K562 (cell line): ENCODE measurements around the gene KLHL14. TPM values are rescaled to one million over a fixed set of nuclear protein-coding genes. Genes with fewer than 3 reads are reported as not detected.

Experiments
- ATAC-seq: fragments of 200-7000 bp; cut with Tn5 transposase; 3 replicates; pipeline ENCODE4 v1.9.1; 2020; ENCODE audit warnings: moderate library complexity
- BruUV-seq: library from RNA; stranded (reverse); fragments of 400-500 nt; replicated peaks from 2 replicates; lab custom pipeline; 2021; lab: Mats Ljungman, UMichigan
- CTCF ChIA-PET: fragments of 300-600 bp; formaldehyde crosslinking; extraction: SDS; loops from one replicate; lab custom pipeline; 2021; ENCODE audit warnings: low intra/inter-chr PET ratio; lab: Yijun Ruan, JAX
- POLR2A ChIA-PET: fragments of 300-600, 350-650 bp; sonication (Branson Sonifier 250); formaldehyde crosslinking; extraction: SDS; loops from one replicate; lab custom pipeline; 2021; ENCODE audit warnings: antibody characterized with exemption, inconsistent platforms; lab: Yijun Ruan, JAX
- DNase-seq, 4 experiments: peaks; one replicate each; pipeline versions ENCODE4 v3.0.0 to v3.0.0-alpha.2; 2011 to 2018; ENCODE audit warnings: low spot score in 3 of 4, mixed read lengths in 3 of 4; ENCODE audit errors: extremely low read depth in 1 of 4
- FAIRE-seq: peaks from 2 replicates; lab custom pipeline; 2011; peaks lifted over from hg19 to GRCh38; lab: Jason Lieb, UNC
- H2AFZ ChIP-seq: 2 replicates; pipeline ENCODE4 v1.6.0; 2011; ENCODE audit warnings: low read depth, low read length, control low read depth, inconsistent platforms
- H3K27ac ChIP-seq: fragments of 200-600 bp; 3 replicates; pipeline ENCODE4 v1.8.0; 2011; ENCODE audit warnings: low read depth, mild to moderate bottlenecking, control low read depth, inconsistent platforms, low read length, moderate library complexity, mixed read lengths; ENCODE audit errors: extremely low read depth
- H3K27me3 ChIP-seq, 2 experiments: fragments of 300-600 bp in 1 of 2; 2 replicates in 1 of 2; 3 replicates in 1 of 2; pipeline versions ENCODE4 v1.6.0 to v1.8.0; 2011; ENCODE audit warnings: inconsistent platforms in 2 of 2, low read length in 2 of 2, mild to moderate bottlenecking in 1 of 2, mixed read lengths in 1 of 2, moderate library complexity in 1 of 2; ENCODE audit not compliant: control insufficient read depth in 2 of 2, insufficient read depth in 2 of 2
- H3K36me3 ChIP-seq: fragments of 300-600 bp; 3 replicates; pipeline ENCODE4 v1.8.0; 2011; ENCODE audit warnings: mild to moderate bottlenecking, low read length, inconsistent platforms; ENCODE audit not compliant: control insufficient read depth, insufficient read depth
- H3K4me1 ChIP-seq, 2 experiments: fragments of 200-600 bp in 1 of 2; replicated peaks in 1 of 2; 2 replicates in 1 of 2; 3 replicates in 1 of 2; pipeline versions ENCODE4 v1.5.1 to v1.8.0; 2011; ENCODE audit warnings: inconsistent platforms in 2 of 2, low read length in 2 of 2, mild to moderate bottlenecking in 1 of 2, mixed read lengths in 1 of 2, moderate library complexity in 1 of 2; ENCODE audit not compliant: control insufficient read depth in 2 of 2, insufficient read depth in 2 of 2
- H3K4me2 ChIP-seq: 2 replicates; pipeline ENCODE4 v1.6.1; 2011; ENCODE audit warnings: low read length, control low read depth, inconsistent platforms, mixed read lengths; ENCODE audit not compliant: insufficient read depth
- H3K4me3 ChIP-seq: fragments of 200-600 bp; sonication (generic), shearing (Covaris generic); 2 replicates; pipeline ENCODE4 v1.5.1; 2016; ENCODE audit warnings: control low read depth, inconsistent platforms
- H3K79me2 ChIP-seq: fragments of 200-600 bp; 3 replicates; pipeline ENCODE4 v1.8.0; 2011; ENCODE audit warnings: low read length, inconsistent platforms; ENCODE audit not compliant: control insufficient read depth, insufficient read depth
- H3K9ac ChIP-seq, 2 experiments: 2 replicates each; pipeline versions ENCODE4 v1.6.0 to v1.6.1; 2011; ENCODE audit warnings: low read depth in 2 of 2, low read length in 2 of 2, control low read depth in 1 of 2, inconsistent platforms in 1 of 2, mild to moderate bottlenecking in 1 of 2, mixed read lengths in 1 of 2; ENCODE audit not compliant: insufficient read depth in 1 of 2
- H3K9me1 ChIP-seq: one replicate; pipeline ENCODE4 v1.6.0; 2011; ENCODE audit warnings: inconsistent platforms, mild to moderate bottlenecking, low read length, moderate library complexity; ENCODE audit not compliant: control insufficient read depth, insufficient read depth
- H3K9me3 ChIP-seq: replicated peaks from 2 replicates; pipeline ENCODE4 v1.5.1; 2011; ENCODE audit warnings: low read depth, low read length, inconsistent platforms; ENCODE audit not compliant: control insufficient read depth, insufficient read depth
- H4K20me1 ChIP-seq: replicated peaks from 2 replicates; pipeline ENCODE4 v1.6.1; 2011; ENCODE audit warnings: low read length, inconsistent platforms, mixed read lengths; ENCODE audit not compliant: control insufficient read depth, insufficient read depth
- DNMT1 ChIP-seq: fragments of 450-650 bp; IDR thresholded peaks from 2 replicates; pipeline ENCODE4 v1.6.1; 2016; ENCODE audit warnings: antibody characterized with exemption, mild to moderate bottlenecking
- ETV1 ChIP-seq: fragments of 450-650 bp; conservative IDR thresholded peaks from 2 replicates; pipeline ENCODE4 v1.6.1; 2016; ENCODE audit warnings: missing genetic modification characterization, control low read depth, low read depth, missing compliant biosample characterization
- GABPB2 ChIP-seq: fragments of 250-450 bp; sonication (Bioruptor Pico); conservative IDR thresholded peaks from 2 replicates; pipeline ENCODE4 v1.5.1; 2021; ENCODE audit warnings: mild to moderate bottlenecking
- IFI16 ChIP-seq: fragments of 250-450 bp; sonication (Bioruptor Pico); IDR thresholded peaks from 2 replicates; pipeline ENCODE4 v2.1.2; 2022; ENCODE audit warnings: mild to moderate bottlenecking, inconsistent platforms
- KLF10 ChIP-seq: fragments of 250-450 bp; sonication (Bioruptor Pico); IDR thresholded peaks from 2 replicates; pipeline ENCODE4 v1.6.1; 2021; ENCODE audit warnings: matching md5 sums
- PTBP1 ChIP-seq: fragments of 200-400 bp; formaldehyde crosslinking; IDR thresholded peaks from 2 replicates; pipeline ENCODE4 v1.6.1; 2017; ENCODE audit warnings: low read depth, low read length
- ZNF584 ChIP-seq: fragments of 200-800 bp; sonication (Bioruptor generic); IDR thresholded peaks from 2 replicates; pipeline ENCODE4 v1.6.1; 2016; ENCODE audit warnings: low read depth, mild to moderate bottlenecking, missing genetic modification characterization, missing compliant biosample characterization
- WGBS: fragments of 100-300 bp; shearing (Covaris generic); methylation state at CpG from one replicate; pipeline ENCODE4 v1.1.6; 2016; ENCODE audit warnings: low coverage, mixed read lengths; ENCODE audit not compliant: insufficient coverage; ENCODE audit errors: missing lambda C conversion rate; 5-methylcytosine and 5-hydroxymethylcytosine counted together
- in situ Hi-C: fragments of 300-500 bp; cut with MboI; formaldehyde crosslinking; loops from 4 replicates; pipeline ENCODE4 v1.15.0; 2018; ENCODE audit warnings: inconsistent platforms, mixed read lengths
- intact Hi-C: fragments of 100-400 bp; cut with micrococcal nuclease; formaldehyde crosslinking; loops from 2 replicates; pipeline ENCODE4 v1.14.2; 2022
- polyA plus RNA-seq, 8 experiments: library from polyadenylated mRNA; depleted of rRNA in 4 of 8; stranded (reverse) in 5 of 8; unstranded in 3 of 8; fragments of >200 nt; fragmentation: Nextera tagmentation in 2 of 8; fragmentation: Illumina TruSeq in 1 of 8; extraction: Ambion mirVana in 2 of 8; extraction: Trizol in 1 of 8; gene quantifications; 2 replicates each; pipeline versions ENCODE4 v1.2.1 to v1.2.3, GENCODE V29; 2011 to 2014; ENCODE audit warnings: inconsistent platforms in 1 of 8, missing spikeins in 1 of 8
- total RNA-seq, 7 experiments: library from RNA; depleted of rRNA in 6 of 7; stranded (reverse); fragments of >200 nt in 6 of 7; fragmentation: Illumina TruSeq in 2 of 7; extraction: Trizol in 2 of 7; gene quantifications; 2 replicates each; pipeline versions ENCODE4 v1.2.1 to v1.2.3, GENCODE V29; 2011 to 2021; ENCODE audit warnings: low replicate concordance in 1 of 7
- TF ChIP-seq, protein P1 (sequence below): fragments of 250-450 bp; sonication (Bioruptor Pico); IDR thresholded peaks from 2 replicates; pipeline ENCODE4 v1.4.0; 2020
- TF ChIP-seq, protein P2 (sequence below): fragments of 250-450 bp; sonication (Bioruptor Pico); IDR thresholded peaks from 2 replicates; pipeline ENCODE4 v1.9.0; 2021; ENCODE audit warnings: mild to moderate bottlenecking, inconsistent platforms
- TF ChIP-seq, protein P3 (sequence below): fragments of 200-800 bp; sonication (Bioruptor generic); IDR thresholded peaks from 2 replicates; pipeline ENCODE4 v1.6.1; 2016; ENCODE audit warnings: missing genetic modification characterization, missing compliant biosample characterization

Gene KLHL14
- total and polyA plus RNA-seq, 9 of the 15 experiments (the other 6 are each of a cell fraction or from before 2014, with no cell fraction given) = not detected

DNA sequence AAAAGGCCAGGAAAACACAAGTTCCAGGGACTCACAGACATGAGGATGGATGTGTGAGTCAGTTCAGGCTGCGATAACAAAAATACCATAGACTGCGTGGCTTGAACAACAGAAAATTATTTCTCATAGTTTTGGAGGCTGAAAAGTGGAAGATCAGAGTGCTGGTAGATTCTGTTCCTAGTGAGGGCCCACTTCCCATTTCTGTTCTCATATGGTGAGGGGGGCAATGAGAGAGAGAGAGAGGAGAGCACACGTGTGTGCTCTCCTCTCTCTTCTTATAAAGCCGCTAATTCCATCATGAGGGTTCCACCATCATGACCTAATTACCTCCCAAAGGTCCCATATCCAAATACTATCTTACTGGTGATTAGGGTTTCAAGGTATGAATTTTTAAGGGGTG lies 23.0 kb downstream of the KLHL14 start:
- intact Hi-C loops = no loop called here
- POLR2A ChIA-PET = no interaction called here
- TF ChIP-seq, protein P1, sequence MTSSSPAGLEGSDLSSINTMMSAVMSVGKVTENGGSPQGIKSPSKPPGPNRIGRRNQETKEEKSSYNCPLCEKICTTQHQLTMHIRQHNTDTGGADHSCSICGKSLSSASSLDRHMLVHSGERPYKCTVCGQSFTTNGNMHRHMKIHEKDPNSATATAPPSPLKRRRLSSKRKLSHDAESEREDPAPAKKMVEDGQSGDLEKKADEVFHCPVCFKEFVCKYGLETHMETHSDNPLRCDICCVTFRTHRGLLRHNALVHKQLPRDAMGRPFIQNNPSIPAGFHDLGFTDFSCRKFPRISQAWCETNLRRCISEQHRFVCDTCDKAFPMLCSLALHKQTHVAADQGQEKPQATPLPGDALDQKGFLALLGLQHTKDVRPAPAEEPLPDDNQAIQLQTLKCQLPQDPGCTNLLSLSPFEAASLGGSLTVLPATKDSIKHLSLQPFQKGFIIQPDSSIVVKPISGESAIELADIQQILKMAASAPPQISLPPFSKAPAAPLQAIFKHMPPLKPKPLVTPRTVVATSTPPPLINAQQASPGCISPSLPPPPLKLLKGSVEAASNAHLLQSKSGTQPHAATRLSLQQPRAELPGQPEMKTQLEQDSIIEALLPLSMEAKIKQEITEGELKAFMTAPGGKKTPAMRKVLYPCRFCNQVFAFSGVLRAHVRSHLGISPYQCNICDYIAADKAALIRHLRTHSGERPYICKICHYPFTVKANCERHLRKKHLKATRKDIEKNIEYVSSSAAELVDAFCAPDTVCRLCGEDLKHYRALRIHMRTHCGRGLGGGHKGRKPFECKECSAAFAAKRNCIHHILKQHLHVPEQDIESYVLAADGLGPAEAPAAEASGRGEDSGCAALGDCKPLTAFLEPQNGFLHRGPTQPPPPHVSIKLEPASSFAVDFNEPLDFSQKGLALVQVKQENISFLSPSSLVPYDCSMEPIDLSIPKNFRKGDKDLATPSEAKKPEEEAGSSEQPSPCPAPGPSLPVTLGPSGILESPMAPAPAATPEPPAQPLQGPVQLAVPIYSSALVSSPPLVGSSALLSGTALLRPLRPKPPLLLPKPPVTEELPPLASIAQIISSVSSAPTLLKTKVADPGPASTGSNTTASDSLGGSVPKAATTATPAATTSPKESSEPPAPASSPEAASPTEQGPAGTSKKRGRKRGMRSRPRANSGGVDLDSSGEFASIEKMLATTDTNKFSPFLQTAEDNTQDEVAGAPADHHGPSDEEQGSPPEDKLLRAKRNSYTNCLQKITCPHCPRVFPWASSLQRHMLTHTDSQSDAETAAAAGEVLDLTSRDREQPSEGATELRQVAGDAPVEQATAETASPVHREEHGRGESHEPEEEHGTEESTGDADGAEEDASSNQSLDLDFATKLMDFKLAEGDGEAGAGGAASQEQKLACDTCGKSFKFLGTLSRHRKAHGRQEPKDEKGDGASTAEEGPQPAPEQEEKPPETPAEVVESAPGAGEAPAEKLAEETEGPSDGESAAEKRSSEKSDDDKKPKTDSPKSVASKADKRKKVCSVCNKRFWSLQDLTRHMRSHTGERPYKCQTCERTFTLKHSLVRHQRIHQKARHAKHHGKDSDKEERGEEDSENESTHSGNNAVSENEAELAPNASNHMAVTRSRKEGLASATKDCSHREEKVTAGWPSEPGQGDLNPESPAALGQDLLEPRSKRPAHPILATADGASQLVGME (CRISPR knock-in tag) = no peak
- no peak for TF ChIP-seq KLF10 (CRISPR knock-in tag)
- no peak for TF ChIP-seq ETV1 (tag)
- TF ChIP-seq, protein P2, sequence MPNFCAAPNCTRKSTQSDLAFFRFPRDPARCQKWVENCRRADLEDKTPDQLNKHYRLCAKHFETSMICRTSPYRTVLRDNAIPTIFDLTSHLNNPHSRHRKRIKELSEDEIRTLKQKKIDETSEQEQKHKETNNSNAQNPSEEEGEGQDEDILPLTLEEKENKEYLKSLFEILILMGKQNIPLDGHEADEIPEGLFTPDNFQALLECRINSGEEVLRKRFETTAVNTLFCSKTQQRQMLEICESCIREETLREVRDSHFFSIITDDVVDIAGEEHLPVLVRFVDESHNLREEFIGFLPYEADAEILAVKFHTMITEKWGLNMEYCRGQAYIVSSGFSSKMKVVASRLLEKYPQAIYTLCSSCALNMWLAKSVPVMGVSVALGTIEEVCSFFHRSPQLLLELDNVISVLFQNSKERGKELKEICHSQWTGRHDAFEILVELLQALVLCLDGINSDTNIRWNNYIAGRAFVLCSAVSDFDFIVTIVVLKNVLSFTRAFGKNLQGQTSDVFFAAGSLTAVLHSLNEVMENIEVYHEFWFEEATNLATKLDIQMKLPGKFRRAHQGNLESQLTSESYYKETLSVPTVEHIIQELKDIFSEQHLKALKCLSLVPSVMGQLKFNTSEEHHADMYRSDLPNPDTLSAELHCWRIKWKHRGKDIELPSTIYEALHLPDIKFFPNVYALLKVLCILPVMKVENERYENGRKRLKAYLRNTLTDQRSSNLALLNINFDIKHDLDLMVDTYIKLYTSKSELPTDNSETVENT (CRISPR knock-in tag) = no peak
- TF ChIP-seq ZNF584 (CRISPR knock-in tag) = no peak
- no peak for TF ChIP-seq DNMT1
- no peak for TF ChIP-seq IFI16
- TF ChIP-seq, protein P3, sequence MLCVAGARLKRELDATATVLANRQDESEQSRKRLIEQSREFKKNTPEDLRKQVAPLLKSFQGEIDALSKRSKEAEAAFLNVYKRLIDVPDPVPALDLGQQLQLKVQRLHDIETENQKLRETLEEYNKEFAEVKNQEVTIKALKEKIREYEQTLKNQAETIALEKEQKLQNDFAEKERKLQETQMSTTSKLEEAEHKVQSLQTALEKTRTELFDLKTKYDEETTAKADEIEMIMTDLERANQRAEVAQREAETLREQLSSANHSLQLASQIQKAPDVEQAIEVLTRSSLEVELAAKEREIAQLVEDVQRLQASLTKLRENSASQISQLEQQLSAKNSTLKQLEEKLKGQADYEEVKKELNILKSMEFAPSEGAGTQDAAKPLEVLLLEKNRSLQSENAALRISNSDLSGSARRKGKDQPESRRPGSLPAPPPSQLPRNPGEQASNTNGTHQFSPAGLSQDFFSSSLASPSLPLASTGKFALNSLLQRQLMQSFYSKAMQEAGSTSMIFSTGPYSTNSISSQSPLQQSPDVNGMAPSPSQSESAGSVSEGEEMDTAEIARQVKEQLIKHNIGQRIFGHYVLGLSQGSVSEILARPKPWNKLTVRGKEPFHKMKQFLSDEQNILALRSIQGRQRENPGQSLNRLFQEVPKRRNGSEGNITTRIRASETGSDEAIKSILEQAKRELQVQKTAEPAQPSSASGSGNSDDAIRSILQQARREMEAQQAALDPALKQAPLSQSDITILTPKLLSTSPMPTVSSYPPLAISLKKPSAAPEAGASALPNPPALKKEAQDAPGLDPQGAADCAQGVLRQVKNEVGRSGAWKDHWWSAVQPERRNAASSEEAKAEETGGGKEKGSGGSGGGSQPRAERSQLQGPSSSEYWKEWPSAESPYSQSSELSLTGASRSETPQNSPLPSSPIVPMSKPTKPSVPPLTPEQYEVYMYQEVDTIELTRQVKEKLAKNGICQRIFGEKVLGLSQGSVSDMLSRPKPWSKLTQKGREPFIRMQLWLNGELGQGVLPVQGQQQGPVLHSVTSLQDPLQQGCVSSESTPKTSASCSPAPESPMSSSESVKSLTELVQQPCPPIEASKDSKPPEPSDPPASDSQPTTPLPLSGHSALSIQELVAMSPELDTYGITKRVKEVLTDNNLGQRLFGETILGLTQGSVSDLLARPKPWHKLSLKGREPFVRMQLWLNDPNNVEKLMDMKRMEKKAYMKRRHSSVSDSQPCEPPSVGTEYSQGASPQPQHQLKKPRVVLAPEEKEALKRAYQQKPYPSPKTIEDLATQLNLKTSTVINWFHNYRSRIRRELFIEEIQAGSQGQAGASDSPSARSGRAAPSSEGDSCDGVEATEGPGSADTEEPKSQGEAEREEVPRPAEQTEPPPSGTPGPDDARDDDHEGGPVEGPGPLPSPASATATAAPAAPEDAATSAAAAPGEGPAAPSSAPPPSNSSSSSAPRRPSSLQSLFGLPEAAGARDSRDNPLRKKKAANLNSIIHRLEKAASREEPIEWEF (CRISPR knock-in tag) = no peak
- no peak for TF ChIP-seq PTBP1
- no peak for TF ChIP-seq GABPB2

More for the DNA sequence above, 23.0 kb downstream of the KLHL14 start:
- no peaks in the 10 kb centered on the region for H3K27me3 ChIP-seq
- H3K9me1 ChIP-seq = no peaks in the 10 kb centered on the region
- no peaks in the 10 kb centered on the region for H3K4me1 ChIP-seq
- 9% methylated on average over 3 of the region's 4 CpGs for WGBS
- no peak overlapping the region for H2AFZ ChIP-seq
- no peak overlapping the region for H3K9ac ChIP-seq
- DNase-seq = no peak
- in situ Hi-C loops = no loop called here
- H3K36me3 ChIP-seq = no peaks in the 10 kb centered on the region
- ATAC-seq = no peak
- no peaks in the 10 kb centered on the region for H4K20me1 ChIP-seq
- FAIRE-seq = no peak
- no peak overlapping the region for H3K4me3 ChIP-seq
- no peak overlapping the region for H3K27ac ChIP-seq
- no peak overlapping the region for H3K4me2 ChIP-seq
- CTCF ChIA-PET = no interaction called here
- no peaks in the 10 kb centered on the region for H3K79me2 ChIP-seq
- no TSS peak for BruUV-seq
- H3K9me3 ChIP-seq = no peaks in the 10 kb centered on the region
